G401.6 (cell line): ENCODE data around the gene KBTBD8.
A peak's percentile ranks its signal among the peaks of the same experiment; 100 is the strongest.

Source experiments
- FAIRE-seq: peaks from 2 replicates; lab custom pipeline; 2012; peaks lifted over from hg19 to GRCh38; lab: Jason Lieb, UNC

Gene KBTBD8, protein sequence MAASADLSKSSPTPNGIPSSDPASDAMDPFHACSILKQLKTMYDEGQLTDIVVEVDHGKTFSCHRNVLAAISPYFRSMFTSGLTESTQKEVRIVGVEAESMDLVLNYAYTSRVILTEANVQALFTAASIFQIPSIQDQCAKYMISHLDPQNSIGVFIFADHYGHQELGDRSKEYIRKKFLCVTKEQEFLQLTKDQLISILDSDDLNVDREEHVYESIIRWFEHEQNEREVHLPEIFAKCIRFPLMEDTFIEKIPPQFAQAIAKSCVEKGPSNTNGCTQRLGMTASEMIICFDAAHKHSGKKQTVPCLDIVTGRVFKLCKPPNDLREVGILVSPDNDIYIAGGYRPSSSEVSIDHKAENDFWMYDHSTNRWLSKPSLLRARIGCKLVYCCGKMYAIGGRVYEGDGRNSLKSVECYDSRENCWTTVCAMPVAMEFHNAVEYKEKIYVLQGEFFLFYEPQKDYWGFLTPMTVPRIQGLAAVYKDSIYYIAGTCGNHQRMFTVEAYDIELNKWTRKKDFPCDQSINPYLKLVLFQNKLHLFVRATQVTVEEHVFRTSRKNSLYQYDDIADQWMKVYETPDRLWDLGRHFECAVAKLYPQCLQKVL

DNA sequence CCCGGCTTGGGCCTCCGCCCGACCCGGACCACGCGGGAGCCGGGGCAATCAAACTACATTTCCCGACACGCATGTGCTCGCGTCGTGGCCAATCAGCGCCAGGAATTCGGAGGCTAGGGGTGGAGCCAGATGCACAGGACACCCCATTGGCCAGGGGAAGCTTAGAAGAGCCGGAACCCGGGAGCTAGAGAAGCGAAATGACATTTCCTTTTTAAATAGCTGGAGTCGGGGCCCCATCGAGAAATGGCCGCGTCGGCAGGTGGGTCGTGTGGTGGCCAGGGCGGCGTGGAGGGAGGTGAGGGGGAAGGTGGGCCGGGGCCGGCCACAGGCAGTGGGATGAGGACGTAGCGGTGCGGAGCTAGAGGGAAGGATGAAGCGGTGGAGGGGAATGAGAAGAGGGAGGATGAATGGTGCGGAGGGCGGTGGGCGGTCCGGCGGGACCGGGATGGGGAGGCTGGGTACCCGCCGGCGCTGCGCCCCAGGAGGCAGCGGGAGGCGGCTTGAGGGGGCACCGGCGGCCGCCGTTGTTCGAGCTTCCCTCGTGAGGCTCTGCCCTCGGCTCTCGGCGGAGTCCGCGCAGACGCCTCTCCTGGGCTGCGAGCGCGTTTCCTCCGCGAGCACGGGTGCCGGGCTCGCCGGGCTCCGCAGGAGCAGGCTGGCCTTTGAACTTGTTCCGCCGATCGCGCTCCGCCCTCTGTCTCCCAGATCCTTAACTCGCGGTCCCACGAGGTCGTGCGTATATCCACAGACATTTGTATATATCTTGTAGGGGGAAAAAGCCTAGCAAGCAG lies at the start of gene KBTBD8:
KBTBD8 (plus strand) TSS at position 195 of the 791 bp plus-strand sequence; CDS start at position 244, 49 bp downstream.
- FAIRE-seq = peak; percentile 100

DNA sequence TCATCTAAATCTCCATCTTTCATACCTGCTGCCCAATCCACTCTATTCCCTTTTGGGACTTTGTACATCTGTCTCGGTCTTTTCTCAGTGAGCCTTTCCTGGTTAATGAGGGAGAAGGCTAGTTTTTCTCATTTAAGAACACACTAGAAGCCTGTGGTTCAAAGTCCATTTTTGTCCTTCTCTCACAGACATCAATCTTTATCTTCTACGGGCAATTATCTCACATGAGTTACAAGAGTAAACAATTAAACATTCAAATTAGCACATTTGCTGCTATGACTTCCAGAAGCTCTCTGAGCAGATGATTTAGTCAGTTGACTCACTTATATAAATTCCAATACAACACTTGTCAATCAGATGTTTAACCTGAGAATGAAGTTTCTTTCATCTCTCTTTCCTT lies 49.3 kb upstream of the KBTBD8 start:
- no peak for FAIRE-seq

DNA sequence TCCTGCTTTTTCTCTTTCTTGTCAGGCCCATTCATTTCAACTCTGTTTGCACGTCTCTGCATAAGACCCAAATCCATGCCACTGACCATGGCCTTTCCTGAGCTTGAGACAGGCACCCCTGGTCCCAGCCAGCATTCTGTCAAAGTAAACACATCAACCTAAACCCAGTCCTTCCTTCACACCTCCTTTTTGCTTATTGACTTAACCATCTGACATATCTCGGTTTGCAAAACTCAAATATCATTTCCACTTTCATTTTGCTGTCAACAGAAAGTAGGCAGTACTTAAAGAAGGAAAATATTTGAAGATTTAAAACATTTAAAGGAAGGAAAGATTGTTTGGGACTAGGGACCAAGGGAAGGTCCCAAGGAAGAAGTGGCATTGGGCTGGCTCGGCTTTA lies 48.2 kb upstream of the KBTBD8 start:
- no peak for FAIRE-seq

DNA sequence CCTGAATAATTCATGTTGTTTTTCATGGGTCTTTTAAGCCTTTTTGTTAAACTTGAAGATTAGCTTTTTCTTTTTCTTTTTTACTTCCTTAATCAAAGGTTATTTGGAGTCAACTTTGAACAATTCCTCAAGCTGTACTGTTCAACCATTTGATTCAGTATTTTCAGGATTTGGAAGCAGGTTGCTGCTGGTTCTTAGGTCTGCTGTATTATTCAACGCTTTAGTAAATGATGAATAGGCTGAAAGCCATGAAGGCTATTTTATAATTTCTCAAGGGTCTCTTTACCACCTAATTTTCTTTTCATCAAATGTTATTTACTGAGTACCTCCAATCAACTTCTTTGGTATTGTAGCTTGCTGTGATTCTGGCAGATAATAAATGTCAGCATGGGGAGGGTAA lies 45.8 kb upstream of the KBTBD8 start:
- FAIRE-seq = no peak

GRCh38 chr3:66953934-66954445 lies 44.1 kb upstream of the KBTBD8 start:
- FAIRE-seq = no peak

DNA sequence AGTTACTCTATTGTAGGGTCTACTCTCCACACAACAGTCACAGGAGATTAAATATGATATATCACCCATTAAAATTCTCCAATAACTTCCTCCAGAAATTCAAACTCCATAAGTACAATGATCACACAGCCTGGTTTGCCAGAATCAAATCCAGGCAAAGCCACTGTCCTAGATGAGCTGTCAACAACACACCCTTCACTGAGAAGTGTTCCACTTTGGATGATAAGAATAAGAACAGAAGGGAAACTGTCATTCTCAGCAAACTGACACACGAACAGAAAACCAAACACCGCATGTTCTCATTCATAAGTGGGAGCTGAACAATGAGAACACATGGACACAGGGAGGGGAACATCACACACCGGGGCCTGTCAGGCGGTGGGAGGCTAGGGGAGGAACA lies 41.4 kb upstream of the KBTBD8 start:
- FAIRE-seq = no peak

DNA sequence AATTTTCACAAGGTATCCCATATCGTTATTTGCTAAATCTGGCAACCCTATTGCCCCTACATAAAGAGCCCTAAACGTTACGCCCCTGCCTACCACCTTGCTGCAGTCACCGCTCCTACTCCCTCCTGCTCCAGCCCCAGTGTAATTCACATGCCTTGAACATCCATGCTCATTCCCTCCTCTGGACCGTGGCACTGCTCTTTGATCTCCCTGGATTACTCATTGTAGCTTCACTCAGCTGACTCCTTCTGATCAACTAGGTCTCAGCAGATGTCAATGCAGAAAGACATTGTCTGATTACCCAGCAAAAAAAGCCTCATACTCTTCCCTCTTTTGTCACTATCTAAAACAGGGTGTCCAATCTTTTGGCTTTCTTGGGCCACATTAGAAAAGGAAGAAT lies 40.7 kb upstream of the KBTBD8 start:
- no peak for FAIRE-seq

- FAIRE-seq = no peak
Measured at GRCh38 chr3:66958067-66958466, 40.0 kb upstream of the KBTBD8 start.

GRCh38 chr3:66962664-66963063 lies 35.4 kb upstream of the KBTBD8 start:
- FAIRE-seq = no peak

- no peak for FAIRE-seq
Measured at GRCh38 chr3:66971245-66971644, 26.9 kb upstream of the KBTBD8 start.

GRCh38 chr3:66971891-66972551 lies 26.1 kb upstream of the KBTBD8 start:
- FAIRE-seq = peak; percentile 98

- FAIRE-seq = no peak
Measured at GRCh38 chr3:66980791-66981190, 17.3 kb upstream of the KBTBD8 start.

DNA sequence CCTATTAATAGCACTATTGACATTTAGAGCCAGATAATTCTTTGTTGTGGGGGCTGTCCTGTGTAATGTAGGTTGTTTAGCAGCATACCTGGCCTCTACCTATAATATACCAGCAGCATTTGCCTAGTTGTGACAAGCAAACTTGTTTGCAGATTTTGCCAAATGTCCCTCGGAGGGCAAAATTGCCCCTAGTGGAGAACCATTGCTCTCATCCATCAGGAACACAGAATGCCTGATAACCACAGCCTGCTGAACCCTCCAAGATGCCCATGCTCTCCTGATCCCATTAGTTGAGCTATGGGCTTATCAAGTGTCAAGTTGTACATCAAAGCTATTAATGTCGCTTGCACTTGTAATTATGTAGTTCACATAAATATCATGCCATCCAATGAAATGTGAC lies 15.0 kb upstream of the KBTBD8 start:
- no peak for FAIRE-seq

- FAIRE-seq = no peak
Measured at GRCh38 chr3:66985336-66985920, 12.7 kb upstream of the KBTBD8 start.

DNA sequence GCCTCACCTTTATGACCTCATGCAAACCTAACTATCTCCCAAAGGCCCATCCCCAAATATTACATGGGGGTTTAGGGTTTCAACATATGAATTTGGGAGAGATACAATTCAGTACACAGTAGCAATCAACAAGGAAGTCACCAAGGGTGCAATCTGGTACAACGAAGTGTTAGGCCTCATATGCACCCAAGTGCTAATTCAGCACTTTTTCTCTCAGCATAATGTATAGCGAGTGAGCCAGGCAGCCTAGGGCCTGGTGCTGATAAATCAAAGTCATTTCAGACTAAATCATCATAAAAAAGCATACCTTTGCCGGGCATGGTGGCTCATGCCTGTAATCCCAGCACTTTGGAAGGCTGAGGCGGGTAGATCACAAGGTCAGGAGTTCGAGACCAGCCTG lies 11.7 kb upstream of the KBTBD8 start:
- FAIRE-seq = no peak

DNA sequence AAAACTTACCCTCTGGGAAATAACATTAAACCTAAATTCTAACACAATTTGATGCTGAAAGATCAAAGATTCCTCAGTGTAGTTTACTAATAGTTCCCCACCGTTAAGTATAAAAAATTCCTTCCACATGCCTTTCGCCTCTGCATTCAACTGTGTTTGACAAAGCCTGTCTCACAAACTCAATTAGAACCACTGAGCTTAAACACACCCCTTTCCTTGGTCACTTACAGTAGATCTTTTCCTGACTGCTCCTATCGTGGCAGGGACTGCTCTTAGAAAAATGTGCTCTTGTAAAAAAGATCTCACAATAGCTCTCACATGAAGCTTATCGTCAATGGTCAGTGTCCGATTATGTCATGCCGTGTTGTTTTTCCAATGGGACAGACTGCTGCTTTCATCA lies 8.9 kb upstream of the KBTBD8 start:
- FAIRE-seq = no peak

GRCh38 chr3:66989860-66990696 lies 8.0 kb upstream of the KBTBD8 start:
- no peak for FAIRE-seq

DNA sequence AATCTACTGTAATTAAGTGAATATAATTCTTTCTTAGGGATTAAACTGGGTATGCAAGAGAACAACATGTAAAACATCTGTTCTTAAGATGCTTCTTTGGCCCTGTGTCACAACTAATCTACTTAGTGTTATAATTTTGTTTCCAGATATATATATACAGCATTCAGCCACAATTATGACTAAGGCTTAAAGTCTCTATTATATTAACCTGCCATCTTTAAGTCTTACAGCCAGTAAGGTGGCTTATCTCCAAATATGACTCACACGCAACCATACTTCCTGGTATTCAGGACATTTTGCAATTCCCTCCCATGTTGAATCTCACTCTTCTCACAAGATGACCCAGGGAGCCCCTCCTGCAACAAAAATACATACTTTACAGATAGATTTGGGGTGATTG lies 6.6 kb upstream of the KBTBD8 start:
- FAIRE-seq = no peak

DNA sequence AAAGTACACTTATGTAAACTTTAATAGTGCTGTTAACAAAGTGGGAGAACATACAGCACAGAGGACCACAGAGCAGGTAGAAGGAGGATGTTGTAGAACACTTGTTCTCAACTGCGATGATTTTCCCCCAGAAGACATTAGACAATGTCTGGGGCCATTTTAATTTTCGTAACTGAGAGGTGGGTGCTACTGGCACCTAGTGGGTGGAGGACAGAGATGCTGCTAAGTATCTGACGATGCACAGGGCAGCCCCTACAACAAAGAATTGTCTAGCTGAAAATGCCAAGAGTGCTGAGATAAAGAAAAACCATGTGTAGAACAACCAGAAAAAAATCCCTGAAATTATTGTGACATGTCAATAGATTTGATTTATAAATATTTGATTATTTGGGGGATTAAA lies 5.0 kb upstream of the KBTBD8 start:
- FAIRE-seq = no peak

DNA sequence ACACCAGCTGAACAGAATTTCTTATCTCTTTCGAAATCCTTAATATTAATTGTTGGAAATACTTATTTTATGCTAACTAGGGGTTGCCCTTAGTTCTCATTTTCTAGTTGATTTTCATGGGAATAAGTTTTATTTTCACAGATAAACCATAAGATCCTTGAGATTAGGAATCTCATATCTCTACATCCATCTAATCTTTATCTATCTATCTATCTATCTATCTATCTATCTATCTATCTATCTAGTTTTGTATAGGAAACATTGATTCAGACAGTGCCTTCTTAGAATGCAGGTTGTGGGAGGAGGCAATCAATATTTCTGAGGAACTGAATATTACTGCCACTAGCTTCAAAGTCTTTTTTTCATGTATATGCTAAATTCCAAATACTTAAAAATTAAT lies 3.5 kb upstream of the KBTBD8 start:
- FAIRE-seq = no peak

GRCh38 chr3:66996696-66997095 lies 1.4 kb upstream of the KBTBD8 start:
- FAIRE-seq = no peak
